Naive B cell (primary cell): Measurements from ENCODE around the gene OLIG2. TPM values are rescaled to one million over a fixed set of nuclear protein-coding genes. Genes with fewer than 3 reads are reported as not detected.
A peak's percentile ranks its signal among the peaks of the same experiment; 100 is the strongest.

Source experiments
- ATAC-seq, 2 donors: fragments of 150-1000 bp; cut with Tn5 transposase; 2 replicates each; pipeline ENCODE4 v1.10.0; 2021; ENCODE audit warnings: low read depth in 2 of 2, mild to moderate bottlenecking in 2 of 2, moderate library complexity in 2 of 2
- DNase-seq: peaks from one replicate; pipeline ENCODE4 v3.0.0; 2022
- H3K27ac Mint-ChIP-seq, 6 donors: one replicate each; pipeline ENCODE4 v1.8.0; 2020 to 2022; ENCODE audit warnings: mild to moderate bottlenecking in 6 of 6, mixed read lengths in 6 of 6, moderate library complexity in 5 of 6, inconsistent platforms in 2 of 6
- H3K27me3 Mint-ChIP-seq, 3 donors: one replicate each; pipeline ENCODE4 v1.8.0; 2021 to 2022; ENCODE audit warnings: mixed read lengths in 3 of 3, mild to moderate bottlenecking in 1 of 3
- H3K36me3 Mint-ChIP-seq, 2 donors: one replicate each; pipeline ENCODE4 v1.8.0; 2020 to 2022; ENCODE audit warnings: mixed read lengths in 2 of 2, inconsistent platforms in 1 of 2, mild to moderate bottlenecking in 1 of 2
- H3K4me1 Mint-ChIP-seq, 3 donors: one replicate each; pipeline ENCODE4 v1.8.0; 2020 to 2022; ENCODE audit warnings: mixed read lengths in 3 of 3, inconsistent platforms in 1 of 3, mild to moderate bottlenecking in 1 of 3, moderate library complexity in 1 of 3
- H3K4me3 Mint-ChIP-seq, 8 donors: one replicate each; pipeline ENCODE4 v1.8.0; 2020 to 2022; ENCODE audit warnings: mild to moderate bottlenecking in 8 of 8, mixed read lengths in 8 of 8, moderate library complexity in 8 of 8, inconsistent platforms in 2 of 8
- H3K9me3 Mint-ChIP-seq, 7 donors: one replicate each; pipeline ENCODE4 v1.8.0; 2020 to 2022; ENCODE audit warnings: mixed read lengths in 7 of 7, mild to moderate bottlenecking in 5 of 7, inconsistent platforms in 2 of 7, moderate library complexity in 1 of 7
- polyA plus RNA-seq, 6 donors: library from polyadenylated mRNA; unstranded; fragments of 300-500 nt; fragmentation: Illumina TruSeq; gene quantifications; one replicate each; pipeline ENCODE4 v1.2.3, GENCODE V29; 2021; ENCODE audit warnings: low read depth in 6 of 6

Gene OLIG2
- polyA plus RNA-seq, 6 donors from 2014 or later: not detected

GRCh38 chr21:33067043-33067442 lies 41.3 kb downstream of the OLIG2 start:
- ATAC-seq (no peak), DNase-seq (no peak)
- peaks cover 0 to 8% of the 10 kb centered on the region in 2 donors for H3K36me3 Mint-ChIP-seq
- H3K9me3 Mint-ChIP-seq: peaks cover 0 to 16% (median 7%) of the 10 kb centered on the region in 7 donors
- peaks cover 2 to 11% (median 10%) of the 10 kb centered on the region in 3 donors for H3K4me1 Mint-ChIP-seq
- no peak overlapping the region for H3K27ac Mint-ChIP-seq
- H3K27me3 Mint-ChIP-seq: peaks cover 62 to 88% (median 87%) of the 10 kb centered on the region in 3 donors
- H3K4me3 Mint-ChIP-seq: no peak overlapping the region

DNA sequence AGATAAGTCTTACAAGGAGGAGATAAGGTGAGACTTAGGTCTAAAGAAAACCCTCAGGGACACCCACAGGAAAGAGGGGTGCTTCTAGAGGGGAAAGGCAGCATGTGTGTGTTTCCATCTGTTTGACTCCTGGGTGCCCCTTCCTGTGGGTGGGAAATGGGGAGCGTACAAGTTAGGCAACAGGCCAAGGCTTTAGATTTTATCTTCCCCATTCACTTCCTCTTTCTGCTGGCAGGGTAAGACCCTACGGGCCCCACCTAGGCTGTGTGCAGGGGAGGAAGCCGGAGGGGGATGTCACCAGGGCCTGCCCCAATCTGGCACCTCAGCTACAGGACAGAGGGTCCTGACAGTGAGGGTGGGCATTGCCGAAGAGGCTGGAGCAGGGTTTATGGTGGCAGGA lies 41.7 kb downstream of the OLIG2 start:
- peaks cover 0 to 16% (median 7%) of the 10 kb centered on the region in 7 donors for H3K9me3 Mint-ChIP-seq
- DNase-seq (no peak), ATAC-seq (no peak)
- peaks cover 3 to 12% (median 11%) of the 10 kb centered on the region in 3 donors for H3K4me1 Mint-ChIP-seq
- H3K27ac Mint-ChIP-seq: no peak overlapping the region
- H3K36me3 Mint-ChIP-seq: peaks cover 0 to 8% of the 10 kb centered on the region in 2 donors
- H3K4me3 Mint-ChIP-seq: no peak overlapping the region
- H3K27me3 Mint-ChIP-seq: peaks cover 63 to 89% (median 87%) of the 10 kb centered on the region in 3 donors

DNA sequence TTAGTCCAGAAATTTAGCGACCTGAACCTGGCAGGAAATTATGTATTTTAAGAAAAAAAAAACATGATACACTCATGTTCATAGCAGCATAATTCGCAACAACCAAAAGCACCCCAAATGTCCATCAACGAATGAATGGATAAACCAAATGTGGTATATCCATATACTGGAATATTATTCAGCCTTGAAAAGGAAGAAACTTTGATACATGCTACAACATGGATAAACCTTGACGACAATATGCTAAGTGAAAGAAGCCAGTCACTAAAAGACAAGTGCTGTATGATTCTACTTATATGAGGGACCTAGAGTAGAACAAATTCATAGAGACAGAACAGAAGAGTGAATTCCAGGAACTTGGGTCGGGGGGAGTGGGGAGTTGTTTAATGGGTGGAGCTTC lies 43.5 kb downstream of the OLIG2 start:
- peak overlapping the region in 5 of 8 donors; percentile 30 to 73 (median 59) for H3K4me3 Mint-ChIP-seq
- ATAC-seq (no peak), DNase-seq (no peak)
- peaks cover 74 to 87% (median 82%) of the 10 kb centered on the region in 3 donors for H3K27me3 Mint-ChIP-seq
- H3K4me1 Mint-ChIP-seq: peaks cover 3 to 12% (median 11%) of the 10 kb centered on the region in 3 donors
- peaks cover 0 to 8% of the 10 kb centered on the region in 2 donors for H3K36me3 Mint-ChIP-seq
- H3K9me3 Mint-ChIP-seq: peaks cover 0 to 18% (median 7%) of the 10 kb centered on the region in 7 donors
- no peak overlapping the region for H3K27ac Mint-ChIP-seq

GRCh38 chr21:33069645-33069993 lies 43.9 kb downstream of the OLIG2 start:
- peaks cover 3 to 12% (median 11%) of the 10 kb centered on the region in 3 donors for H3K4me1 Mint-ChIP-seq
- H3K27ac Mint-ChIP-seq: no peak overlapping the region
- peaks cover 0 to 18% (median 7%) of the 10 kb centered on the region in 7 donors for H3K9me3 Mint-ChIP-seq
- DNase-seq (no peak), ATAC-seq (no peak)
- peak overlapping the region in 4 of 8 donors; percentile 30 to 63 (median 56) for H3K4me3 Mint-ChIP-seq
- peaks cover 73 to 85% (median 81%) of the 10 kb centered on the region in 3 donors for H3K27me3 Mint-ChIP-seq
- H3K36me3 Mint-ChIP-seq: peaks cover 0 to 8% of the 10 kb centered on the region in 2 donors

DNA sequence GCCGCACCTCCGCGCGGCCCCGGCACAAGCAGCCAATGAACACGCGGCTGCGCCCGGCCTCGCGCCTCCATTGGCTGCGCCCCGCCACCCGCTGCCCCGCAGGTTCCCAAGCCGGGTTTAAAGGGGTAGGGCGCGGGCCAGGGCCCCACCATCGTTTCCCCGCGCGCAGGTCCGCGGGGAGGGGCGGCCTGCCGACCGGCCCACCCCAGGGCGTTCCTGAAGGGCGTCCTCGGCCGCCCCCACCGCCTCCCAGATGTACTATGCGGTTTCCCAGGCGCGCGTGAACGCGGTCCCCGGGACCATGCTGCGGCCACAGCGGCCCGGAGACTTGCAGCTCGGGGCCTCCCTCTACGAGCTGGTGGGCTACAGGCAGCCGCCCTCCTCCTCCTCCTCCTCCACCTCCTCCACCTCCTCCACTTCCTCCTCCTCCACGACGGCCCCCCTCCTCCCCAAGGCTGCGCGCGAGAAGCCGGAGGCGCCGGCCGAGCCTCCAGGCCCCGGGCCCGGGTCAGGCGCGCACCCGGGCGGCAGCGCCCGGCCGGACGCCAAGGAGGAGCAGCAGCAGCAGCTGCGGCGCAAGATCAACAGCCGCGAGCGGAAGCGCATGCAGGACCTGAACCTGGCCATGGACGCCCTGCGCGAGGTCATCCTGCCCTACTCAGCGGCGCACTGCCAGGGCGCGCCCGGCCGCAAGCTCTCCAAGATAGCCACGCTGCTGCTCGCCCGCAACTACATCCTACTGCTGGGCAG lies 44.4 kb downstream of the OLIG2 start, which contains the start of gene OLIG1:
TSS of gene OLIG1 (plus strand) at position 148 of the 750 bp plus-strand sequence. CDS start at position 254, 106 bp downstream.
- H3K27me3 Mint-ChIP-seq: peaks cover 72 to 85% (median 81%) of the 10 kb centered on the region in 3 donors
- ATAC-seq (no peak), DNase-seq (no peak)
- peaks cover 3 to 12% (median 11%) of the 10 kb centered on the region in 3 donors for H3K4me1 Mint-ChIP-seq
- no peak within 1 kb of the TSS for H3K27ac Mint-ChIP-seq
- H3K9me3 Mint-ChIP-seq: peaks cover 0 to 18% (median 7%) of the 10 kb centered on the region in 7 donors
- peaks cover 0 to 8% of the 10 kb centered on the region in 2 donors for H3K36me3 Mint-ChIP-seq
- H3K4me3 Mint-ChIP-seq: peak within 1 kb of the TSS in 7 of 8 donors; percentile 53 to 76 (median 68)

DNA sequence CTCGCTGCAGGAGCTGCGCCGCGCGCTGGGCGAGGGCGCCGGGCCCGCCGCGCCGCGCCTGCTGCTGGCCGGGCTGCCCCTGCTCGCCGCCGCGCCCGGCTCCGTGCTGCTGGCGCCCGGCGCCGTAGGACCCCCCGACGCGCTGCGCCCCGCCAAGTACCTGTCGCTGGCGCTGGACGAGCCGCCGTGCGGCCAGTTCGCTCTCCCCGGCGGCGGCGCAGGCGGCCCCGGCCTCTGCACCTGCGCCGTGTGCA lies 44.9 kb downstream of the OLIG2 start:
- DNase-seq (no peak), ATAC-seq (no peak)
- peaks cover 0 to 18% (median 7%) of the 10 kb centered on the region in 7 donors for H3K9me3 Mint-ChIP-seq
- H3K36me3 Mint-ChIP-seq: peaks cover 0 to 8% of the 10 kb centered on the region in 2 donors
- peaks cover 72 to 82% (median 79%) of the 10 kb centered on the region in 3 donors for H3K27me3 Mint-ChIP-seq
- no peak overlapping the region for H3K27ac Mint-ChIP-seq
- H3K4me1 Mint-ChIP-seq: peaks cover 3 to 12% (median 11%) of the 10 kb centered on the region in 3 donors
- peak overlapping the region in 1 of 8 donors; percentile 57 for H3K4me3 Mint-ChIP-seq

DNA sequence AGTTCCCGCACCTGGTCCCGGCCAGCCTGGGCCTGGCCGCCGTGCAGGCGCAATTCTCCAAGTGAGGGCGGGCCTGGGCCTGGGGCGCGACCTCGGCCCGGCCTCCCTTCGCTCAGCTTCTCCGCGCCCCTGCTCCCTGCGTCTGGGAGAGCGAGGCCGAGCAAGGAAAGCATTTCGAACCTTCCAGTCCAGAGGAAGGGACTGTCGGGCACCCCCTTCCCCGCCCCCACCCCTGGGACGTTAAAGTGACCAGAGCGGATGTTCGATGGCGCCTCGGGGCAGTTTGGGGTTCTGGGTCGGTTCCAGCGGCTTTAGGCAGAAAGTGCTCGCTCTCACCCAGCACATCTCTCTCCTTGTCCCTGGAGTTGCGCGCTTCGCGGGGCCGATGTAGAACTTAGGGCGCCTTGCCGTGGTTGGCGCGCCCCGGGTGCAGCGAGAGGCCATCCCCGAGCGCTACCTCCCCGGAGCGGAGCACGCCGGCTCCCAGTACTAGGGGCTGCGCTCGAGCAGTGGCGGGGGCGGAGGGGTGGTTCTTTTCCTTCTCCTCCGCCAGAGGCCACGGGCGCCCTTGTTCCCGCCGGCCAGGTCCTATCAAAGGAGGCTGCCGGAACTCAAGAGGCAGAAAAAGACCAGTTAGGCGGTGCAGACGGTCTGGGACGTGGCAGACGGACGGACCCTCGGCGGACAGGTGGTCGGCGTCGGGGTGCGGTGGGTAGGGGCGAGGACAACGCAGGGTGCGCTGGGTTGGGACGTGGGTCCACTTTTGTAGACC lies 45.4 kb downstream of the OLIG2 start:
- peaks cover 4 to 12% (median 11%) of the 10 kb centered on the region in 3 donors for H3K4me1 Mint-ChIP-seq
- peaks cover 0 to 18% (median 7%) of the 10 kb centered on the region in 7 donors for H3K9me3 Mint-ChIP-seq
- ATAC-seq: no peak
- peaks cover 0 to 8% of the 10 kb centered on the region in 2 donors for H3K36me3 Mint-ChIP-seq
- no peak overlapping the region for H3K27ac Mint-ChIP-seq
- H3K4me3 Mint-ChIP-seq: peak overlapping the region; percentile 41 to 76 (median 72)
- peaks cover 73 to 82% (median 79%) of the 10 kb centered on the region in 3 donors for H3K27me3 Mint-ChIP-seq
- DNase-seq: no peak

- H3K27ac Mint-ChIP-seq: no peak overlapping the region
- DNase-seq: no peak
- H3K4me3 Mint-ChIP-seq: peak overlapping the region; percentile 44 to 76 (median 54)
- peaks cover 0 to 8% of the 10 kb centered on the region in 2 donors for H3K36me3 Mint-ChIP-seq
- ATAC-seq: no peak
- H3K9me3 Mint-ChIP-seq: peaks cover 0 to 18% (median 7%) of the 10 kb centered on the region in 7 donors
- peaks cover 7 to 12% (median 11%) of the 10 kb centered on the region in 3 donors for H3K4me1 Mint-ChIP-seq
- H3K27me3 Mint-ChIP-seq: peaks cover 70 to 82% (median 79%) of the 10 kb centered on the region in 3 donors
These were observed 46.1 kb downstream of the OLIG2 start for GRCh38 chr21:33071770-33072306.

DNA sequence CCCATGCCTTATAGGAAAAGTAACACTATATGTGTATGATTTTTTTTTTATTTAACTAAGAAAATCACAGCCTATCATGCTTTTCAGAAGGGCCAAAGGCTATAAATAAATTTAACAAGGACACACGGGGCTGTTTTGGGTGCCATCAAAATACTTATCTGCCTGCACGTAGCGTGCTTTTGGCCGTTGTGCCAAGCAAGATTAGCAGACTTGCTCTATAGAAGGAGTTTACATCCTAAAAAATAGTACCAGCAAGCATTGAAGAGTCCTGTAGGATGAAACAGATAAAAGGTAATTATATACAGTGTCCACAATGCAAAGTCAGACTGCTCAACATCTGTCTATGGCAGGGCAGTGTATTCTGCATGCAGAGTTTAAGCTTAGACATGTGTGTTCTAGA lies 47.9 kb downstream of the OLIG2 start:
- H3K9me3 Mint-ChIP-seq: peaks cover 0 to 14% (median 4%) of the 10 kb centered on the region in 7 donors
- H3K4me3 Mint-ChIP-seq: no peak overlapping the region
- peaks cover 0 to 3% of the 10 kb centered on the region in 2 donors for H3K36me3 Mint-ChIP-seq
- no peak for ATAC-seq
- H3K27ac Mint-ChIP-seq: no peak overlapping the region
- H3K27me3 Mint-ChIP-seq: peaks cover 68 to 82% (median 78%) of the 10 kb centered on the region in 3 donors
- no peak for DNase-seq
- peaks cover 11 to 13% (median 12%) of the 10 kb centered on the region in 3 donors for H3K4me1 Mint-ChIP-seq

DNA sequence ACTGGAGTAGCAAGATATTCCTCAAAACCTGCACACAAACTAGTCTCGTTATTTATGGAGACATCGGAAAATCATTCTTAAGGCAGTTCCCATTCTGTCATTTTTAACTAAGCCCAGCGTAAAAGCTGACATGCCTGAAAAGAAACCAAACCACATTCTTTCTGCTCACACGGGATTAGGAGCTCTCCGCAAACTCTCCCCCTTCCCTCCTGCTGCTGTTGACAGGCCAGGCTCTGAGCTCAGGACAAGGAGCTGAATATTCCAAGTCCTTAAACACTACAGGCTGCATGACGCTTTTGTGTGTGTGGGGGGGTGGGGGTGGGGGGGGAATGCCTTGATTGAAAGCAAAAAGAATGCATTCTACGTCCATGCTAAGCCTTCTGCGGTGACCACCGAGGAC lies 49.4 kb downstream of the OLIG2 start:
- Mint-ChIP-seq H3K4me3 (no peak overlapping the region), H3K4me1 (peaks cover 11 to 20% (median 19%) of the 10 kb centered on the region in 3 donors), H3K9me3 (peaks cover 0 to 4% (median 0%) of the 10 kb centered on the region in 7 donors), H3K27me3 (peaks cover 60 to 76% (median 75%) of the 10 kb centered on the region in 3 donors), H3K27ac (no peak overlapping the region), H3K36me3 (no peaks in the 10 kb centered on the region)
- ATAC-seq: no peak
- DNase-seq: no peak

- Mint-ChIP-seq H3K27ac (no peak overlapping the region), H3K27me3 (peaks cover 60 to 82% (median 80%) of the 10 kb centered on the region in 3 donors), H3K36me3 (no peaks in the 10 kb centered on the region), H3K9me3 (peaks cover 0 to 4% (median 0%) of the 10 kb centered on the region in 7 donors), H3K4me1 (peaks cover 11 to 20% (median 19%) of the 10 kb centered on the region in 3 donors), H3K4me3 (no peak overlapping the region)
- no peak for DNase-seq
- ATAC-seq: no peak
These were observed 50.0 kb downstream of the OLIG2 start for GRCh38 chr21:33075596-33076195.

DNA sequence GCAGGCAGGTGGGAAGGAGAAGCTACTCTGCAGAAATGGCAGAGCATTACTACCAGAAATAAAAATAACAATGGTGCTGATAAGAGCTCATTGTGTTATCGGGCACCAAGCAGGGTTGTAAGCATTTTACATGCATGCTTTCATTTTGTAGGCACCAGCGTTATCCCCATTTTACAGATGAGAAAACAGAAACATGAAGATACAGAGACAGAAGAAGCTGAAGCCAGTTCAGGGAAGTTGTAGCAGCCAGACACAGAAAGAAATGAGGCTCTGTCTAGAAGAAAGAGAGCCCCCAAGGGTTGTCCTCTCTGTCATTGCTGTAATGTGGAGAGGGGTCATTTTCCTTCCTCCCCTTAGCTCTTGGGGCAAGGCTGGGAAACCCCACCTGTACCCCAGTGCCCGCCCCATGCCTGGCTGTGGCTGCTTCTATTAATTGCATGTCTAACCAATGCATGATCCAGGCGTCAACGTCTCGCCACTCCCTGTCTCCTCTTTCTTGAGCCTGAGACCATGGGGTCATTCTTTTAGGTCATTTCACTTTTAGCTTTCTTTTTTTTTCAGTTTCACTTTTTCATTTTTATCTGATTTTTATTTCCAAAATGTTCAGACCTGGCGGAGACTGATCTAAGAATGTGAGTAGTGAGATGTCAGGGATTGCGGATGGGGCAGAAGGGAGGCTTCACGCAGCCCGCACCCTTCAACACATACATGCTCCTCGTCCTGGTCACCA lies 51.0 kb downstream of the OLIG2 start:
- Mint-ChIP-seq H3K4me1 (peaks cover 11 to 12% (median 12%) of the 10 kb centered on the region in 3 donors), H3K27ac (no peak overlapping the region), H3K4me3 (no peak overlapping the region), H3K9me3 (peaks cover 0 to 4% (median 0%) of the 10 kb centered on the region in 7 donors), H3K27me3 (peaks cover 56 to 76% (median 76%) of the 10 kb centered on the region in 3 donors), H3K36me3 (no peaks in the 10 kb centered on the region)
- ATAC-seq (no peak), DNase-seq (no peak)
